ENCODE measurements around the gene LEMD1.

Gene LEMD1

DNA sequence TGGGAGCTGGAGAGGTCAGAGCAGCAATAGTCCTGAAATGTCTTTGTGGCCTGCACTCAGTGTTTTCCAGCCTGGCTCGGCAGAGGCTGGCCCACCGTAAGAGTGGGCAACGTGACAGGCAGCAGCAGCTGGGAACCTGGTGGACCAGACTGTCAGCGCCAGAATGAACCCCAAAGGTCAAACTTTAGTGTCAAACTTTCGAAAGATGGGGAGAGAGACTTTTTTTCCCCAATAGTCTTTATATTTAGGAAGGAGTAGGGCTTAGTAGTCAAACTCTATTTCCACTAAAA lies 23.7 kb upstream of the LEMD1 start:
- H3K9ac ChIP-seq: no peak overlapping the region

DNA sequence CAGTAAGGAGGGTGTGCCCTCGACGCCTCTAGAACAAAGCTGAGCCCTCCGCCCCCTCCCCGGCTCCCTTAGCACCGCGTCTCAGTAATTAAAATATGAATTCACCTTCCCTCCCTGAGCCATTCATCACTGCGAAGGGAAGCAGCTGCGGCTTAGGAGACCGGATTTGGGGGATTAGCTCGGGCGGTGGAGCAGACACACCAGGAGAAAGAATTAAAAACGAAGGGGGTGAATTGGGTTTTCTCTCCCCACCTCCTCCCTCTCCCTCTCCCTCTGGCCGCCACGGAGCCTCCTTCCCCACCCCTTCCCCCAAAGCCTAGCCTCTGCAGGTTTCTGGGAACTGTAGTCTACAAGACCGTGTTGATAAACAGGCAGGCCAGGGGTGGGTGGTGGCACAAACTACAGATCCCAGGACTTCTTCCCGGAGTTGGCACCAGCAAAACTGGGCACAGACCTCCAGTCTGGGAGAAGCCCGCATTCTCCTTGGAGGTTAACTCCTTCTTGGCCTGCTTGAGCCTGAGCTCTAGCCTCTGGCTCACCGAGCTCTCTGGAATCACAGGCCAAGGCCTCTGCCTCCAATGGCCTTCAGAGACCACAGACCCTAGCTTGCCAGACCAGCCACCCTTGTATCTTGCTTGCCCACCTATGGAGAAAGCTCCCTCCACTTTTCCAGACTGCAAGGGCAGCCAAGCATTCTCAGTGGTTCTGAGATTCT lies 23.2 kb upstream of the LEMD1 start:
- no peak overlapping the region for H2AFZ ChIP-seq (ENCODE audit: low read depth)
- H3K27me3 ChIP-seq (ENCODE audit: insufficient read depth, low read depth): no peaks in the 10 kb centered on the region; the same call in 1 of the 2 replicates
- H3K27ac ChIP-seq: no peak overlapping the region
- H3K79me2 ChIP-seq (ENCODE audit: insufficient read depth, low read depth): no peaks in the 10 kb centered on the region
- H3K4me1 ChIP-seq (ENCODE audit: low read depth, poor library complexity, severe bottlenecking): peaks cover 23% of the 10 kb centered on the region
- no peak overlapping the region for H3K9ac ChIP-seq
- TF ChIP-seq, protein P1, sequence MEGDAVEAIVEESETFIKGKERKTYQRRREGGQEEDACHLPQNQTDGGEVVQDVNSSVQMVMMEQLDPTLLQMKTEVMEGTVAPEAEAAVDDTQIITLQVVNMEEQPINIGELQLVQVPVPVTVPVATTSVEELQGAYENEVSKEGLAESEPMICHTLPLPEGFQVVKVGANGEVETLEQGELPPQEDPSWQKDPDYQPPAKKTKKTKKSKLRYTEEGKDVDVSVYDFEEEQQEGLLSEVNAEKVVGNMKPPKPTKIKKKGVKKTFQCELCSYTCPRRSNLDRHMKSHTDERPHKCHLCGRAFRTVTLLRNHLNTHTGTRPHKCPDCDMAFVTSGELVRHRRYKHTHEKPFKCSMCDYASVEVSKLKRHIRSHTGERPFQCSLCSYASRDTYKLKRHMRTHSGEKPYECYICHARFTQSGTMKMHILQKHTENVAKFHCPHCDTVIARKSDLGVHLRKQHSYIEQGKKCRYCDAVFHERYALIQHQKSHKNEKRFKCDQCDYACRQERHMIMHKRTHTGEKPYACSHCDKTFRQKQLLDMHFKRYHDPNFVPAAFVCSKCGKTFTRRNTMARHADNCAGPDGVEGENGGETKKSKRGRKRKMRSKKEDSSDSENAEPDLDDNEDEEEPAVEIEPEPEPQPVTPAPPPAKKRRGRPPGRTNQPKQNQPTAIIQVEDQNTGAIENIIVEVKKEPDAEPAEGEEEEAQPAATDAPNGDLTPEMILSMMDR (conservative IDR thresholded peaks at IDR 0.05; ENCODE audit: low read depth, low read length): no peak
- H4K20me1 ChIP-seq (ENCODE audit: insufficient read depth): no peaks in the 10 kb centered on the region
- no peak overlapping the region for H3K4me2 ChIP-seq
- no peak overlapping the region for H3K4me3 ChIP-seq (IDR thresholded peaks at IDR 0.05; ENCODE audit: insufficient read depth, low read depth, low read length)
- H3K36me3 ChIP-seq (ENCODE audit: insufficient read depth): no peaks in the 10 kb centered on the region

More for the DNA sequence above, 23.7 kb upstream of the LEMD1 start:
- no peak overlapping the region for H3K4me3 ChIP-seq (IDR thresholded peaks at IDR 0.05; ENCODE audit: insufficient read depth, low read depth, low read length)
- TF ChIP-seq, protein P1 (conservative IDR thresholded peaks at IDR 0.05; ENCODE audit: low read depth, low read length): no peak
- no peak overlapping the region for H3K4me2 ChIP-seq
- peaks cover 18% of the 10 kb centered on the region for H3K4me1 ChIP-seq (ENCODE audit: low read depth, poor library complexity, severe bottlenecking)
- no peak overlapping the region for H3K27ac ChIP-seq
- no peak overlapping the region for H2AFZ ChIP-seq (ENCODE audit: low read depth)
- H3K36me3 ChIP-seq (ENCODE audit: insufficient read depth): no peaks in the 10 kb centered on the region
- H3K27me3 ChIP-seq (ENCODE audit: insufficient read depth, low read depth): no peaks in the 10 kb centered on the region; the same call in 1 of the 2 replicates
- H3K79me2 ChIP-seq (ENCODE audit: insufficient read depth, low read depth): no peaks in the 10 kb centered on the region
- H4K20me1 ChIP-seq (ENCODE audit: insufficient read depth): no peaks in the 10 kb centered on the region

DNA sequence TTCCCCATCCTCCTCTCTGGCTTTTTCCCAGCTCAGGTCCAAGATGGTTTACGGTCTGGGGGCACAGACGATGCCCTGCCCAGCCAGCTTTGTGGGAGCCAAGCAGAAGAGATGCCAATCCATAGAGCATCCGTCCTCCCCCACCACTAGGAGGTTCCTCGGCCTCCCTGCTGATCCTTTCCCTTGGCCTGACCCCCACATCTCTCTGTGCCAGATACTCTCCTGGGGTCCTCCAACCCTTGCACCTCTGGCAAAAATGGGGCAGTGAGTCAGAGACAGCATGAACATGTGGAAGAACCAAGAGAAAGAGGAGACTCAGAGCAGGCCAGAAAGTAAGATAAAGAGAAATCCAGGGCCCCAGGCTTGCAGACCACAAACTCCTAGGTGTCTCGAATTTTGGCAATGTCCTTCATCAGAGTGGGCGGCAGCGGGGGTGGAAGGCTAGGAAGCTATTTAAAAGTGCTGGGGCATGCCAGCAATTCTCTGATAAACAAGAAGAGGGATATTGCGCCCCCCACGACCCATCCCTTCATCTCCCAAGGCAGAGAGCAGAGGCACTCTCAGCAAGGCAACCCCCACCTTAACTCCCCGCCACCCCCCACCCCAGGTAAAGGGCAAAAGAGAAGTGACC lies 22.6 kb upstream of the LEMD1 start:
- H4K20me1 ChIP-seq (ENCODE audit: insufficient read depth): no peaks in the 10 kb centered on the region
- H3K27me3 ChIP-seq (ENCODE audit: insufficient read depth, low read depth): no peaks in the 10 kb centered on the region; the same call in 1 of the 2 replicates
- H3K79me2 ChIP-seq (ENCODE audit: insufficient read depth, low read depth): no peaks in the 10 kb centered on the region
- H3K4me3 ChIP-seq (IDR thresholded peaks at IDR 0.05; ENCODE audit: insufficient read depth, low read depth, low read length): no peak overlapping the region
- no peaks in the 10 kb centered on the region for H3K36me3 ChIP-seq (ENCODE audit: insufficient read depth)
- no peak overlapping the region for H3K9ac ChIP-seq
- TF ChIP-seq, protein P1 (conservative IDR thresholded peaks at IDR 0.05; ENCODE audit: low read depth, low read length): no peak
- no peak overlapping the region for H3K27ac ChIP-seq
- peaks cover 30% of the 10 kb centered on the region for H3K4me1 ChIP-seq (ENCODE audit: low read depth, poor library complexity, severe bottlenecking)
- no peak overlapping the region for H3K4me2 ChIP-seq
- no peak overlapping the region for H2AFZ ChIP-seq (ENCODE audit: low read depth)

DNA sequence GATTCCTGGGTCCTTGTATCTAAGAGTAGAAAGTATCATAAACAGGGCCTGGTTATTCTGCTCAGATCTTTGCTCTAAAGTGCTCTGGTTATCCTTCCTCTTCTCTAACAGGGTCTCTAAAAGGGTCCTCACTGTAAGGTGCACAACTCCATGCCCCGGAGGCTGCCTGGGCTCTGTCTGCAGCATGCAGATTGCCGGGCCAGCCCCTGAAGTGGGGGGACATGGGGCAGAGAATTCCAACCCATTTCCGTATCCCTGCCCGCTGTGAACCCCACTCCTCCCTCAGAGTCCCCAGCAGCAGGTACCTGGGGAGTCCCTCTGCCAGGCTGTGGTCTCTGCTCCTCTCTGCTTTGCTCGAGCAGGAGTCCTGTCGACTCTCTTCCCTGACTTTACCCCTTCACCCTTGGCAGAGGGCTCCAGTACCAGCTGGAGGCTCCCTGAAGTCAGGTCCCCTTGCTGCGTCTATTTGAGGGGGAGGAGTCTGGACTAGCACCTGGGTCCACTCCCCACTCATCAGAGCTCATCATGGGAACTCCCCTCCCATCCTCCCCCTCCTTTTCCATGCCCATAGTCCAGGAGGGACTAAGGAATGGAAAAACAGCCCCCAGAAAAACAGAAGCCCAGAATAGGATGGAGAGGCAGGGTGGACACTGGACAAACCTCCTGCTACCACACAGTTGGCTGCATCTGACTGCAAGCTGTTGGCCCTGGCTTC lies 21.9 kb upstream of the LEMD1 start:
- Histone ChIP-seq H4K20me1 (ENCODE audit: insufficient read depth) (no peaks in the 10 kb centered on the region), H3K27ac (no peak overlapping the region), H3K36me3 (ENCODE audit: insufficient read depth) (no peaks in the 10 kb centered on the region), H3K4me2 (no peak overlapping the region), H3K4me1 (ENCODE audit: low read depth, poor library complexity, severe bottlenecking) (peaks cover 30% of the 10 kb centered on the region), H3K9ac (no peak overlapping the region), H3K27me3 (ENCODE audit: insufficient read depth, low read depth) (no peaks in the 10 kb centered on the region; the same call in 1 of the 2 replicates), H2AFZ (ENCODE audit: low read depth) (no peak overlapping the region), H3K4me3 (IDR thresholded peaks at IDR 0.05; ENCODE audit: insufficient read depth, low read depth, low read length) (no peak overlapping the region), H3K79me2 (ENCODE audit: insufficient read depth, low read depth) (no peaks in the 10 kb centered on the region)
- TF ChIP-seq, protein P1 (conservative IDR thresholded peaks at IDR 0.05; ENCODE audit: low read depth, low read length): no peak

All from KMS-11 (cell line).